ENCODE data around the gene CFAP46.
"Not testable (repeated sequence)": the region's sequence is repeated elsewhere in the genome, so short reads cannot be mapped to it uniquely, and the experiment has no call there.

CFAP46 gene

DNA sequence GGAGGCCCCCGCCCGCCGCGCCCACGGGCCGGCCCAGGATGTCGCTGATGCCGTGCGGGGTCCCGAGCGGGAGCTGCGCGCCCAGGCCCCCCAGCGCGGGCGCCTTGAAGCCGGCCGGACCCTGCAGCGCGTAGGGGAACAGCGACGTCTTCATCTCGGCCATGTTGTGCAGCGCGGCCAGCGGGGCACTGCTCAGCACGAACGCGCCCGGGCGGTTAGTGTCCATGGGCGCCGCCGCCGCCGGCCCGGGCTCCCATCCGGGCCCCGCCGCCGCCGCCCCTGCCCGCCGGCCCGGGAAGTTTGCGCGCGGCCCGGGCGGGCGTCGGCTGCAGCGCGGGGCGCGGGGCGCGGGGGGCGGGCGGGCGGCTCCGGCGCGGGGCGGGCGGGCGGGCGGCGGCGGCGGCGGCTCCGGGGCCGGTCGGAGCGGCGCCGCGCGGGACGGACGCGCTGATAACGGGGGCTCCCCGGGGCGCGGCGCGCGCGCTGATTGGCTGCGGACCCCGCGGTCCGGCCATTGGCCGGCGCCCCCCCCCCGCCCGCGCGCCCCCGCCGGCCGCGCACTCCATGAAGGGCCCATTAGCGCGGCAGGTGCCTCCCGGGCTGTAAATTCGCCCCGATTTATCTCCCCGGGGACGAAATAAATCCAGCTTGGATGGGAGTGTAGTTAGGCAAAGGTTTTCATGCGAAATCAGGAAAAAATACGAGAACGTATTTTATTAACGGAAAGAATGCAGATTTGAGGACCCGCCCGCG, 156.5 kb downstream of the CFAP46 start, which contains the start of gene NKX6-2:
NKX6-2 (minus strand) TSS at position 425 of the 753 bp plus-strand sequence; CDS start at position 226, 199 bp downstream.
- no peak for DNase-seq

- no peak for DNase-seq
Measured at GRCh38 chr10:132784866-132785722, 157.3 kb downstream of the CFAP46 start.

DNA sequence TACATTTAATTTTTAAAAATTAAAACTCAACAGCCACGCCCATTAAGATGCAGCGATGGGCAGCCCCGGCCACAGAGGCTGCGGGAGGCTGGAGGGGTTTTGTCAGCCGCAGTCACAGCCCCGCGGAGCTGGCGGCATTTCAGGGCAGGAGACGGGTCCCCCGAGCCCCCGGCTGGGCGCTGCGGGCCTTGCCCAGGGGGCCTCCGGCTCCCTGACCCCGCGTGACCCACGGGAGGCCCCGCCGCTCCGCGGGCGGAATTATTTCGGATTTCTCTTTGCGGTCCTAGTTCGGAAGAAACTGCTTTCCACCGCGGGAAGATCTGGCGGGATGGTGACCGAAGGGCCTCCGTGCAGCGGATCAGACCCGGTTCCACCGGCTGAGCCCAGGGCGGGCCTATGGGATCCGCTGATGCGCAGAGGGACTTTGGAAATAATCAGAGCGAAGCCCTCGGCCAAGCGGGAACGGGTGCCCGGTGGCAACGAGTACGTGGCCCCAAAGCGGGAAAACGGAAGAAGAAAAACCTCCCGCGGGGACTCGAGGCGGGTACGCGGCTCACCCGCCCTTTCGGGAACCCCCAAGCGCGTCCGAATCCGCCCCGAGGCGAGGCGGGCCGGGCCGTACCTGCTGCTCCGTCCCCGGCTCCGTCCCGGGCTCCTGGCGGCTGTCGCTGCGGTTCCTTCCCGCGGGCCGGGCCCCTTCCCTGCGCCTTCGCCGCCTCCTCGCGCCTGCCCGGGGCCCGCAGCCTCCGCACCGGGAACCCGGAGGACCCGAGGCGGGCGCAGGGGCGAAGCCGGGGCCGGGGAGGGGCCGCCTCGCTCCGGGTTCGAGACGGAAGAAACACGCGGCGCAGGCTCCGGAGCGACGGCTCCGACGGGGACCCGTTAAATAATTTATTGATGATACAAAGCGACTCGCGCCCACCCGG, 158.2 kb downstream of the CFAP46 start:
- DNase-seq = no peak

DNA sequence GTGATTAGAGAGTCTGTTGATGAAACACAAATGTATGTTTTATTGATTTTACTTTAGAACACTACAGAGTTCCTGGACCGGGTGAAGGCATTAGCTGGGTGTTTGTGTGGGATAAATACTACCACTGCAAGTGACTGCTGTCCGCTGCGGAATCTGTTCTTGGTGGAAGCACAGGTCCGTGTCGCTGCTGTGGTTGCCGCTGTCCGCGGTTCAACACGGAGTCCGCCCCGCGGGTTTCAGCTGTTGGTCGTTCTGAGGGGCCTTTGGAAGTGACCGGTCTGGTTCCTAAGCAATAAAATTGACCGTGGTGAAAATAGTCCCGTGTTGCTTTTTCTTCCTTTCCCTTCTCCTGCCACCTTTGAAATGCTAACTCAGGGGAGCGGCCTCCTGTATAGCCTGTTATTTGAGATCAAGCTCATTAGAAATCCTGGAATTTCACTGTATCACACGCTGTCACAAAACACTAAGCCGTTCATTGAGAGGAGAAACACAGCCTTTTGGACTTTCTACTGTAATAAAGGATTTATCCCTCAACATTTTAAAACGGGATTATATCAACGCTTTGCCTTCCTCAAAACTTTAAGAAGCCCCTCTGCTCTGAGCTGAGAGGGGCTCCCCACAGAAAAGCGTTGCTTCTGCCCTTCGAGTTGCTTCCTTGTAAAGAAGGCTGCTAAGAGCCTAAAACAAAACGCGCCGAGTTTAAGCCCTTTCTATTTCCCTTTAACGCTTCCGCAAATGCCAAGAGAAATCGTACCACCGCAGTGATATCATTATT, 159.0 kb downstream of the CFAP46 start:
- DNase-seq = no peak

DNA sequence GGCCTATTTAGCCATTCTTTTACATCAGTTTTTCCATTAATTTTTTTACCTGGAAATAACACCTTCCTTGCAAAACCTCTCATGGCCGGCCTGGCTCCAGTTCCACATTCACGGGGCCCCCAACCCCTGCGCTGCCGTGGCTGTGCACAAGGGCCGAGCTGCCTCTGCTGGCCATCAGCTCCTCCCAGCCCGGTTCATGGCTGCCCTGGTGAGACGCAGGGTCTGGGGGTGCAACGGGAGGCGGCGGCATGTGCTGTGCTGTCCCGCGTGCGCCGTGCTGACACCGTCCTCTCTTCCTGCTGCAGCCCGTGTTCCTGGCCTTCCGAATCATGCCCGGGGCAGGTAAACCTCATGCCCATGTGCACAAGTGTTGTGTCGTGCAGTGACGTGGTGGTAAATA, 160.8 kb downstream of the CFAP46 start:
- DNase-seq = no peak

GRCh38 chr10:132780356-132780755, 162.0 kb downstream of the CFAP46 start:
- DNase-seq = no peak

DNA sequence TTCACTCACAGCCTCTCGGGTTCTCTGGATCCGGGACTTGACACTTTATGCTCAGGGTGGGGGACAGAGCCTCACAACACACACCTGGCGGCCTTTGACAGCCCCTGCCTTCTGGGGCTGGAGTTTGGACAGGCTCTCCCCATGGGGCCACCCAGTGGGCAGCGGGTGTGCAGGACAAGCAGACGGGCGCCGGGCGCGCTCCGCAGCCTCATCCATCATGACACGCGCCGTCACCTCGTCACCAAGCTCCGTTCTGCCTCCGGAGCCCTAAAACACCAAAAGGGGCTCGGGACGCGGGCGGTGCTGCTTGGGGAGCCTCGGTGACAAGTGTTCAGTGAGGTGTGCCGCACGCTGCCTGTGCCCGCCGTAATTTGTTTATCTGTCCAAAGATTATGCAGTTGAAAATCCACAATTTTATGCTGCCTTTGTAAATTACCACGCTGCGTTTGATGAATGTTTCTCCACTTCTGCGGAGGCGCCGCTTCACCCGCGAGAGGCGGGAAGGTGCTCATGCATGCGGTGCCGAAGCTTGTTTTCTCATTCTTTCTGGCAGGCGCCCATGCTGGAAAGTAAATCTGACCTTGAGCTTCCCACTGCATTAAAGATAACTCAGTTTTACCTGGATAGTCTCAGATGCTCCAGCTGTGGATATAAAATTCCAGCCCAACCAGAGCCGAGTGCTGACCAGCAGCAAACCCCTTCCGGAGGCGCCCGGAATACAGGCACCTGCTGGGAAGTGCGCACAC, 162.6 kb downstream of the CFAP46 start:
- no peak for DNase-seq

DNA sequence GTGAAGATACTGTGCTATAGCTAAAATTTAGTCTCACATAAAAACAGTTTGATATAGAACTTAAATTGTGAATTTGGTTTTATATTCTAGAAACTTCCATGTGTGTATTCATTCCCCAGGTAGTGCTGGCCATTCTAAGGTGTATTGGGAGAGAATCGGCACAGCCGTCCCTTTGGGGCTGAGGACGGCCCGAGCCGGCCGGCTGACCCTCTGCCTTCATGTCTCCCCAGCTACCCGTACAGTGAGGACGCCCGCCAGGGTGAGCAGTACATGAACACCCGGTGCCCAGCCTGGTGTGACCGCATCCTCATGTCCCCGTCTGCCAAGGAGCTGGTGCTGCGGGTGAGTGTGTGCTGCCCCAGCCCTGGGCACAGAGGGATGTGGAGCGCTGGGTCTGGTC, 164.9 kb downstream of the CFAP46 start:
- no peak for DNase-seq

- DNase-seq = no peak
Measured at GRCh38 chr10:132776821-132777220, 165.5 kb downstream of the CFAP46 start.

GRCh38 chr10:132776186-132776585, 166.2 kb downstream of the CFAP46 start:
- no peak for DNase-seq

GRCh38 chr10:132774902-132775863, 167.2 kb downstream of the CFAP46 start:
- no peak for DNase-seq

GRCh38 chr10:132774181-132774901, 168.0 kb downstream of the CFAP46 start:
- no peak for DNase-seq

DNA sequence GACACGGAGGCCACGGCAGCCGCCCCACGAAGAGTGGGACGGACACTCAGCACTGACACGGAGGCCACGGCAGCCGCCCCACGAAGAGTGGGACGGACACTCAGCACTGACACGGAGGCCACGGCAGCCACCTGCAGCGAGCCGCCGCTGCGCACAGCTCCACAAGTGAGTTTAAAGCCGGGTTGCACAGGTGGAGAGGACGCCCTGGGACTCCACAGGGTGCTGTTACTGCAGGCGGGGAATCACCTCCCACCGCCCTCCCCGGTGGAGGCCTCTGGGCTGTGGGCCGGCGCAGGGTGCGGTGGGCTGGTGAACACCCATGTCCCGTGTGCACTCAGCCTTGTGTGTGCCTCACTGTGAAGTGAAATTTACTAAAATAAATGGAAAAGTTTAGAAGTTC, 169.6 kb downstream of the CFAP46 start:
- not testable (repeated sequence) for DNase-seq

GRCh38 chr10:132770061-132771021, 172.0 kb downstream of the CFAP46 start:
- no peak for DNase-seq

DNA sequence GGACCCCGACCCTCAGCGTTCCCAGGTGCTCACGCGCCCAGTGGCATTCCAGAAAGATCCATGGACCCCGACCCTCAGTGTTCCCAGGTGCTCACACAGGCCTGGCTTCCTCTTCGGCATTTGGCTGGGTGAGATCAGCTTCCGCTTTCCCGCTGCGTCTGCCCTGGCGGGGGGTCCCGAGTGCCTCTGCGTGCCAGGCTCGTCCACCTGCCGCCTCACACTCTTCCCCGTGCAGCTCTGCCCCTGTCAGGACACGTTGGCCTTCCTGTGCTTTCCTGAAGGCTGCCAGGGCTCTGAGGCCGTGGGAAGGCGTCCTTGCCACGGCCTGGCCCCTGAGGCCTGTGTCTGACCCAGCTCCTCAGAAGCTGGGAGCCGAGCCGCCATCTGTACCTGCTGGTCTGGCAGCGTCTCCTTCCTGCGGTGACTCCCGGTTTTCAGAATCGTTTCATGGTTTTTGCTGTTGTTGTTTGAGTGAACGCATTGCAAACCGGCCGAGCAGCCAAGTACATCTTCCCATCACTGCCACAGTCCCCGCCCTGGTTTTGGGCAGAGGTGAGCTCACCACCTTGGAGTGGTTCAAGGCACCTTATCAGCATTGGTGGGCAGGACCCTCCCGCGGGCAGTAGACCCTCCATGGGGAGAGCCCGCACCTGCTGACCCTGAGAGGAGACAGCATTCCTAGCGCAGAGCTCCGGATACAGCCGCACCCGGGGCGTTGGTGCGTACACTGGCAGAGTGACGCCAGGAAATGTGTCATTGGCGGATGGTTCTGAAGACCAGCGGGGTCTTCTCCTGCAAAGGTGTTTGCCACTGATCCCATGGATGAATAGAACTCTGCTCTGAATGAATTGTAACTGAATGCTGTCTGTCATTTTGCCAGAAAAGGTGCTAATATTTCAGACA, 173.8 kb downstream of the CFAP46 start:
- no peak for DNase-seq

- DNase-seq = no peak
Measured at GRCh38 chr10:132766291-132766690, 176.1 kb downstream of the CFAP46 start.

DNA sequence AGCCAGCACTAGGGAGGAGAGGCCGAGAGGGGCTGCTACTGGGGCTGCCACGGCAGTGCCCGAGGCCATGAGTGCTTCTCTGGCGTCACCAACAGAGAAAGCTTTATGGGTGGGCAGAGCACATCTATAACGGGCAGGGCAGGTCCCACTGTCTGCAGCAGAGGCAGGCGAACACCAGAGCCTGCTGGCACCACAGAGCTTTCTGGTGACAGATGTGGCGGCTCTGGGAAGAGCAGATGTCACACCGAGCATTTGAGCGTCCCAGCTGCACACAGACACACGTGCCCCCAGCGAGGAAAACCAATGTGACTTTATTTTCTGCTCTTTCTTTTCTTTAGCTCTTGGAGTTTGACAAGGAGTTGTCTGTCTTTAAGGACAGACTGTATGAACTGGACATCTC, 176.9 kb downstream of the CFAP46 start:
- DNase-seq = no peak
